Measurements from ENCODE around the gene PPP4R1. TPM values are rescaled to one million over a fixed set of nuclear protein-coding genes. Genes with fewer than 3 reads are reported as not detected.

Gene PPP4R1
- total RNA-seq, 1 experiment from 2014 or later, result 106 TPM

GRCh38 chr18:9522952-9523351, 91.4 kb downstream of the PPP4R1 start:
- no peak for DNase-seq
- Histone ChIP-seq H4K8ac (replicated peaks; ENCODE audit: insufficient read length, low read depth, low read length) (no peak overlapping the region), H3K79me1 (ENCODE audit: insufficient read depth, low read depth, low read length, poor library complexity, severe bottlenecking) (no peaks in the 10 kb centered on the region), H3K9ac (ENCODE audit: extremely low read depth, insufficient read length, low read length) (no peak overlapping the region), H3K27ac (ENCODE audit: insufficient read length, low read depth, low read length) (no peak overlapping the region), H3K23me2 (ENCODE audit: insufficient read length, low read depth, low read length, poor library complexity, severe bottlenecking) (no peaks in the 10 kb centered on the region), H3T11ph (ENCODE audit: low read length) (no peak overlapping the region), H3K9me3 (ENCODE audit: control insufficient read depth, low read depth, low read length) (peaks cover 14% of the 10 kb centered on the region), H2BK15ac (ENCODE audit: low read depth, low read length) (no peak overlapping the region), H2BK12ac (ENCODE audit: insufficient read length, low read depth, low read length) (no peak overlapping the region), H3K18ac (ENCODE audit: insufficient read length, low read depth, low read length) (no peak overlapping the region), H3K4me1 (ENCODE audit: insufficient read depth, low read length) (no peaks in the 10 kb centered on the region), H3K79me2 (ENCODE audit: insufficient read depth, low read length) (no peaks in the 10 kb centered on the region), H3K4ac (ENCODE audit: low read depth, low read length) (no peak overlapping the region), H4K20me1 (ENCODE audit: control insufficient read depth, insufficient read depth, insufficient read length) (no peaks in the 10 kb centered on the region), H3K4me2 (ENCODE audit: insufficient read depth, insufficient read length, low read length) (no peak overlapping the region), H3K23ac (ENCODE audit: insufficient read length, low read depth, low read length) (no peak overlapping the region), H2AK5ac (ENCODE audit: insufficient read length, low read length) (no peak overlapping the region), H3K56ac (ENCODE audit: insufficient read length, low read depth, low read length) (no peak overlapping the region), H3K27me3 (ENCODE audit: insufficient read depth, low read length) (no peaks in the 10 kb centered on the region), H2BK5ac (ENCODE audit: insufficient read length, low read length) (no peak overlapping the region), H3K14ac (ENCODE audit: insufficient read depth, low read length) (no peak overlapping the region), H4K91ac (ENCODE audit: insufficient read length, low read depth, low read length) (no peak overlapping the region), H2AFZ (ENCODE audit: low read length) (no peak overlapping the region), H4K5ac (ENCODE audit: insufficient read length, low read depth, low read length) (no peak overlapping the region), H2BK120ac (ENCODE audit: low read depth, low read length, poor library complexity, severe bottlenecking) (no peak overlapping the region), H2BK20ac (ENCODE audit: low read depth, low read length, poor library complexity, severe bottlenecking) (no peak overlapping the region)
- H3K27me3 Mint-ChIP-seq (ENCODE audit: low read depth), result no peaks in the 10 kb centered on the region
- no CpG with 5 or more reads among the region's 6 CpGs for WGBS (ENCODE audit: extremely low coverage, insufficient read length, low lambda C conversion rate)
- peaks cover 8 to 9% of the 10 kb centered on the region in 2 experiments for H3K9me3 Mint-ChIP-seq
- TF ChIP-seq CTCF (conservative IDR thresholded peaks at IDR 0.05), result no peak
- H3K4me3 Mint-ChIP-seq, result no peak overlapping the region
- no peak overlapping the region for H3K27ac Mint-ChIP-seq
- no peaks in the 10 kb centered on the region for H3K4me1 Mint-ChIP-seq
- peaks cover 22 to 38% (median 24%) of the 10 kb centered on the region in 3 experiments for H3K36me3 Mint-ChIP-seq (ENCODE audit: insufficient read depth in 1 of 3, low read depth in 3 of 3)

All from H9 (cell line).